Fibroblast of skin of left biceps (primary cell): ENCODE data around the gene C10orf71.

ENCODE experiments used
- DNase-seq, 2 experiments: peaks; one replicate each; pipeline ENCODE4 v3.0.0-alpha.2; 2013; ENCODE audit warnings: low read depth in 2 of 2

Gene C10orf71

GRCh38 chr10:49298983-49299815, at the start of gene C10orf71:
C10orf71 (plus strand) TSS chr10:49299170; CDS start chr10:49322546, 23,376 bp downstream.
- no peak for DNase-seq

GRCh38 chr10:49252313-49253034, 46.5 kb upstream of the C10orf71 start:
- no peak for DNase-seq

- DNase-seq = no peak
Measured at GRCh38 chr10:49253340-49253906, 45.5 kb upstream of the C10orf71 start.

- DNase-seq = no peak
Measured at GRCh38 chr10:49254150-49254549, 44.8 kb upstream of the C10orf71 start.

GRCh38 chr10:49254556-49255318, 44.2 kb upstream of the C10orf71 start:
- no peak for DNase-seq

GRCh38 chr10:49255883-49256282, 43.1 kb upstream of the C10orf71 start:
- no peak for DNase-seq

GRCh38 chr10:49257154-49257553, 41.8 kb upstream of the C10orf71 start:
- DNase-seq = no peak

GRCh38 chr10:49257626-49258349, 41.2 kb upstream of the C10orf71 start:
- no peak for DNase-seq

- DNase-seq = no peak
Measured at GRCh38 chr10:49258350-49258683, 40.7 kb upstream of the C10orf71 start.

- no peak for DNase-seq
Measured at GRCh38 chr10:49260644-49261296, 38.2 kb upstream of the C10orf71 start.

GRCh38 chr10:49263591-49263990, 35.4 kb upstream of the C10orf71 start:
- no peak for DNase-seq

GRCh38 chr10:49264177-49264677, 34.7 kb upstream of the C10orf71 start:
- no peak for DNase-seq

GRCh38 chr10:49265885-49266284, 33.1 kb upstream of the C10orf71 start:
- no peak for DNase-seq

- DNase-seq = no peak
Measured at GRCh38 chr10:49268185-49268584, 30.8 kb upstream of the C10orf71 start.

GRCh38 chr10:49269523-49269922, 29.4 kb upstream of the C10orf71 start:
- DNase-seq = no peak

- no peak for DNase-seq
Measured at GRCh38 chr10:49270565-49270964, 28.4 kb upstream of the C10orf71 start.

GRCh38 chr10:49271346-49271745, 27.6 kb upstream of the C10orf71 start:
- DNase-seq = no peak

GRCh38 chr10:49272251-49273081, 26.5 kb upstream of the C10orf71 start:
- no peak for DNase-seq

GRCh38 chr10:49273082-49273465, 25.9 kb upstream of the C10orf71 start:
- DNase-seq = no peak

GRCh38 chr10:49273626-49274025, 25.3 kb upstream of the C10orf71 start:
- DNase-seq = no peak
